HG03439 (cell line): ENCODE data around the gene PDSS2.

Experiments
- ATAC-seq: cut with Tn5 transposase; IDR thresholded peaks from one replicate; pipeline ENCODE4 v1.9.1; 2021; ENCODE audit warnings: mild to moderate bottlenecking, moderate library complexity; ENCODE audit not compliant: unreplicated experiment

PDSS2 gene

GRCh38 chr6:107421696-107422256 is 37.6 kb downstream of the PDSS2 start:
- ATAC-seq = no peak

GRCh38 chr6:107419733-107420132 is 39.6 kb downstream of the PDSS2 start:
- no peak for ATAC-seq

GRCh38 chr6:107418118-107418517 is 41.2 kb downstream of the PDSS2 start:
- no peak for ATAC-seq

- ATAC-seq = no peak
These were observed 43.2 kb downstream of the PDSS2 start for GRCh38 chr6:107416145-107416544.

- no peak for ATAC-seq
These were observed 45.3 kb downstream of the PDSS2 start for GRCh38 chr6:107413966-107414645.

- ATAC-seq = no peak
These were observed 48.2 kb downstream of the PDSS2 start for GRCh38 chr6:107411161-107411560.

GRCh38 chr6:107409942-107410341 is 49.4 kb downstream of the PDSS2 start:
- no peak for ATAC-seq

- ATAC-seq = no peak
These were observed 50.6 kb downstream of the PDSS2 start for GRCh38 chr6:107408714-107409113.

GRCh38 chr6:107405002-107405401 is 54.4 kb downstream of the PDSS2 start:
- ATAC-seq = no peak

GRCh38 chr6:107402533-107402932 is 56.8 kb downstream of the PDSS2 start:
- ATAC-seq = no peak

GRCh38 chr6:107401573-107401972 is 57.8 kb downstream of the PDSS2 start:
- ATAC-seq = no peak

- no peak for ATAC-seq
These were observed 58.7 kb downstream of the PDSS2 start for GRCh38 chr6:107400616-107401147.

- ATAC-seq = no peak
These were observed 59.4 kb downstream of the PDSS2 start for GRCh38 chr6:107399935-107400334.

- no peak for ATAC-seq
These were observed 61.4 kb downstream of the PDSS2 start for GRCh38 chr6:107398001-107398400.

- no peak for ATAC-seq
These were observed 63.2 kb downstream of the PDSS2 start for GRCh38 chr6:107396211-107396610.

- no peak for ATAC-seq
These were observed 67.3 kb downstream of the PDSS2 start for GRCh38 chr6:107392069-107392468.

- no peak for ATAC-seq
These were observed 68.5 kb downstream of the PDSS2 start for GRCh38 chr6:107390685-107391435.

GRCh38 chr6:107390056-107390455 is 69.3 kb downstream of the PDSS2 start:
- no peak for ATAC-seq

- ATAC-seq = no peak
These were observed 72.5 kb downstream of the PDSS2 start for GRCh38 chr6:107386904-107387303.

GRCh38 chr6:107386340-107386739 is 73.0 kb downstream of the PDSS2 start:
- no peak for ATAC-seq

GRCh38 chr6:107383705-107384104 is 75.7 kb downstream of the PDSS2 start:
- no peak for ATAC-seq

GRCh38 chr6:107374264-107374663 is 85.1 kb downstream of the PDSS2 start:
- no peak for ATAC-seq
